GM19328 (cell line): ENCODE data around the gene ERGIC1.

Source experiments
- ATAC-seq: cut with Tn5 transposase; IDR thresholded peaks from one replicate; pipeline ENCODE4 v1.9.1; 2021; ENCODE audit warnings: mild to moderate bottlenecking, moderate library complexity; ENCODE audit not compliant: unreplicated experiment

The ERGIC1 gene

DNA sequence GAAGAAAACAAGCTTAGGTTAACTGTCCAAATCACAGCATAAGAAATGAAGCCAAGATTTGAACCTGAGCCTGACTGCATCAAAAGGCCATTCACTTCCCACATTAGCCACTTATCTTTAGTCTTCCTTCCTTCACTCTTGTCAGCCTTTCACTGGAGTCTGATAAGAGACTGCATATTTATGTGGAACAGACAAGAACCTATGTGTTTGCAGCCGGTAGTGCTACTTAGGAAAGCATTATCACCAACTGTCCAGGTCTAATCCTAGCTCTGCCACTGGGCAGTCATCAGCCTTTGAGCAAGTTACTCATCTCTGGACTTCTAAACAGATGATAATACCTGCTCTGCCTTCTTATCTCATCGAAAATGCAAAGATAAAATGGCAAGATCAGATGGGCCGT is 137.4 kb downstream of the ERGIC1 start:
- ATAC-seq: no peak

DNA sequence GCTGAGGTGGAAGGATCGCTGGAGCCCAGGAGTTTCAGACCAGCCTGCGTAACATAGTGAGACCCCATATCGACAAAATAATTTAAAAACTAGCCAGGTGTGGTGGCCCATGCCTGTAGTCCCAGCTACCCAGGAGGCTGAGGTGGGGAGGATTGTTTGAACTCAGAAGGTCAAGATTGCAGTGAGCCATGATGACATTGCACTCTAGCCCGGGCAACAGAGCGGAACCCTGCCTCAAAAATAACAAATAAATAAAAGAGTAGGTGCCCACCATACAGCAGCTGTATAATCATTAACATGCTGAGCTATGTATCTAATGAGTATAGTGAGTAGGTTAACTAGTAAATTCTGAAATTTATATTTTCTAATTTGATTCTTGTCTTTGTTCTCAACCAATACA is 138.5 kb downstream of the ERGIC1 start:
- ATAC-seq: no peak

DNA sequence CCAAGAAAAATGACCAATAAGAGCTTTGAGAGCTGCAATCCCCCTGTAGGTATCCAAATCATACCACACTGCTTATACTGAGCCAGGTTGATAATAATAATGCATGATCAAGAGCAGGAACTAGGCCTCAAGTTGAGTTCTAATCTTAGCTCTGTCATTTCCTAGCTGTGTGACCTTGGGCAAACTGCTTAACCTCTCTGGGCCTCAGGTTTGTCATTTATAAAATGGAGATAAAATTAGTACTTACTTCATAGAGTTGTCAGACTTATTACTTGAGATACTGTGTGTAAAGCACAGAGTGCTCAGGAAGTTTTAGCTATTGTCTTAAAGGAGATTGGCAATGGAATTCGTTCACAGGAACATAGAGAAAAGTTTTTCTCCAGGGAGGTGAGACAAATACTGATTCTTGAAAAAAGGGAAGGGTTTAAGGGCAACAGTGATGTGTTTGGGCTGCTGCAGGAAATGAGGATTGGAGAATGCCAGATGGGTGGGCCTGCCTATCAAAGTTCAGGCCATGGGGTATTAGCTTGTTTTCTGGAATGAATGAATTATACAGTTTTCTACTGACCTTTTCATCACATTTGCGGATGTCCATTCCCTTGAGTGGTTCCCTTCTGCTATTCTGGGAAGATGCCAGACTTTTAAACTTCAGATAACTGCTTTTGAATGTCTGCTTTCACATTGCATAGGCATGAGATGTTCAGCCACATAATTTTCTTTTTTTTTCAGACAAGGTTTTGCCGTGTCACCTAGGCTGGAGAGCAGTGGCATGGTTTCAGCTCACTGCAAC is 139.3 kb downstream of the ERGIC1 start:
- no peak for ATAC-seq

DNA sequence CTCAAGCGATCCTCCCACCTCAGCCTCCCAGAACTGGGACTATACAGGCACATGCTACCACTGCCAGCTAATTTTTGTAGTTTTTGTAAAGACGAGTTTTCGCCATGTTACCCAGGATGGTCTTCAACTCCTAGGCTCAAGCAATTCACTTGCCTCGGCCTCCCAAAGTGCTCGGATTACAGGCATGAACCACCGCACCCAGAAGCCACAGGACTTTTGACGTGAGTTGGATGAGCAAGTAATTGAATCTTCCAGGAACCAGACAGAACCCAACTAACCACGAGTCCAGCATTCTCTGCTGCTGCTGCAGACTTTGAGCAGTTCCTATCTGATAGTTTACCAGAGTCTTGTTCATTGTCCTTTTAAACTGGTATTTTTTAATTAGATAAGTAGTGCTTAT is 139.9 kb downstream of the ERGIC1 start:
- no peak for ATAC-seq

DNA sequence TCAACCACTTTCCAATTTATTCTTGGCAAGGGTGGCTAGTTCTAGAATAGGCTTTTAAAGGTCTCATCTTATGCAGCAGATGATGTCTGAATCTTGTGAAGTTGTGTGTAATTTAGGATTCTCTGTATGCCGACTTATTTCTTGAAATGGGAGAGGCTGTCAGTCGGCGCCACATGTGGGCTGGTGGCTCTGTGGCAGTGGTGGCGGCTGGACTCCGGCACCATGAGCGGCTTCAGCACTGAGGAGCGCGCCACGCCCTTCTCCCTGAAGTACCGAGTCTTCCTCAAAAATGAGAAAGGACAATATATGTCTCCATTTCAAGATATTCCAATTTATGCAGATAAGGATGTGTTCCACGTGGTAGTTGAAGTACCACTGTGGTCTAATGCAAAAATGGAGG is 141.2 kb downstream of the ERGIC1 start:
- no peak for ATAC-seq

DNA sequence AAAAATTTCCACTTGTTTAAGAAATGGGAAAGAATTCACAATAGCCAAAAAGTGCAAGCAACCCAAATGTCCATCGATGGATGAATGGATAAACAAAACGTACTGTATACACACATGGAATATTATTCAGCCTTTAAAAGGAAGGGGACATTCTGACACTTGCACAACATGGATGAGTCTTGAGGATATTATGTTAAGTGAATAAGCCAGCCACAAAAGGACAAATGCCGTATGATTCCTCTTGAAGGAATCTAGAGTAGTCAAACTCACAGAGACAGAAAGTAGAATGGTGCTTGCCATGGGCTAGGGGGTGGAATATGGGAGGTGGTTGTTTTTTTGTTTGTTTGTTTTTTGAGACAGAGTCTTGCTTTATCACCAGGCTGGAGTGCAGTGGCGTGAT is 145.7 kb downstream of the ERGIC1 start:
- ATAC-seq: no peak

DNA sequence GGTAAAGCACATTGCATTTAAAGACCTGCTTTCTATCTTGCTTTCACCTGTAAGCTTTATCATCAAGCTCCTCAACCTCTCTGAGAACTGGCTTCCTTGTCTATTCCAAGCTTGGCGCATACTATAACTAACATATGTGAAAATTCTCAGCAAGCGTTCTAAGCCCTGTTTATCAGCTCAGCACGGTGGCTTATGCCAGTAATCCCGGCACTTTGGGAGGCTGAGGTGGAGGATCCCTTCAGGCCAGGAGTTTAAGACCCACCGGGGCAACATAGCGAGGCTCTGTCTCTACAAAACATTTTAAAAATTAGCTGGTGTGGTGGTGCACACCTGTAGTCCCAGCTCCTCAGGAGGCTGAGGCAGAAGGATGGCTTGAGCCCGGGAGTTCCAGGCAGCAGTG is 147.9 kb downstream of the ERGIC1 start:
- ATAC-seq: no peak

DNA sequence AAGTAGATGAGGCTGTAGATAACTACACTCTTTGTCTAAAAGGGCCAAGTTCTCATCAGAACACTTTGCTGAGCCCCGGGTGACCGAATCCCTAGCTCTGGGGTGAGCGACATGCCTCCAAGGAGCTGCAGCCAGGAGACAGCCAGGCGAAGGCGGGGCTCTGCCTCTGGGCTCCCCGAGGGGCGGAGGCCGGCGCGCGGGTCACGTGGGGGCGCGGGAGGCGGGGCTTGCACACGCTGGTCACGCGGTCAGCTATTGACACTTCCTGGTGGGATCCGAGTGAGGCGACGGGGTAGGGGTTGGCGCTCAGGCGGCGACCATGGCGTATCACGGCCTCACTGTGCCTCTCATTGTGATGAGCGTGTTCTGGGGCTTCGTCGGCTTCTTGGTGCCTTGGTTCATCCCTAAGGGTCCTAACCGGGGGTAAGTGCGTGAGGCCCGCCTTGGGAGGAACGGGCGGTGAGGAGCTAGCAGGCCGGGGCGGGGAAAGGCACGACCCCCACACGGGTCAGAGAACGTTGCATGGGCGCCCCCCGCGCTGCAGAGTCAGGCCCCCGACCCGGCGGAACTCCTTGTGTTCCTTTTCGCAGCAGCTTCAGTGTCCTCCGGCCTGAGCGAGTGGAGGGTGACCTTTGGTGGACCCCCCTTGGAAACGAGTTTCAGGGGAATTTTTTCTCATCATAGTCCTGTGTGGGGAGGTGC is 149.6 kb downstream of the ERGIC1 start, which contains the start of gene ATP6V0E1:
ATP6V0E1 (plus strand) TSS at position 230 of the 702 bp plus-strand sequence; CDS start at position 320, 90 bp downstream.
- peak; percentile 76 for ATAC-seq

DNA sequence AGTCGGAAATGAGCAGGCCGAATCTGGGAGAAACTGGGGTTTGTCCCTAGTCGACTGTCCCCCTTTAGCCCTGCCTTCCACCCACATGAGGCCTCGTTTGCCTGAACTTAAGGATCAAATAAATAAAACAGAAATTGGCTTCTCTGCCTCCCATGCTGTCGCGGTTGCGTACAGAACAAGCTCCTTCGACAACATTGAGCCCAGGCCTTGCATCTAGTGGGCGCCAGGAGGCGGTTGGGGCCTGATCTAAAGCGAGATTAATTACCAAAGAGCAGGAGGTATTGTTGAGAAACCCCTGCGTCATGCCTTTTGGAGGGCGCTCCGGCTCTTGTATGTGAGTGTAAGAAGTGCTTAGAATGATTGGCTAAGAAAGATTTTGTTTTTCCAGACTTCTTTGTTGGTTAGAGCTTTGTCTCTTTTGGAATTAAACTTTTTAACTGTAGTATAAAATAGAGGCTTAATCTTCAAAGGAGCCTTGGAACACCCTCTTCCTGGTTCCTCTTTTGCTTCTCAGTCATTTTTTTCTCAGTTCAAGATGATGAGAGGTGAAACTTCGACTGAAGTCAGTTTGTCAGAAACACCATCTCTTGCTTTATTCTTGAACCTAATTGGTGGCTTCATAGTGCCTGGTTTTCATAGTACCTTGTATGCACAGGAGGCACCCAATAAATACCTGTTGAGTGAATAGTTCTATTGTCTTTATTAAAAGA is 150.3 kb downstream of the ERGIC1 start:
- ATAC-seq: peak; percentile 59

DNA sequence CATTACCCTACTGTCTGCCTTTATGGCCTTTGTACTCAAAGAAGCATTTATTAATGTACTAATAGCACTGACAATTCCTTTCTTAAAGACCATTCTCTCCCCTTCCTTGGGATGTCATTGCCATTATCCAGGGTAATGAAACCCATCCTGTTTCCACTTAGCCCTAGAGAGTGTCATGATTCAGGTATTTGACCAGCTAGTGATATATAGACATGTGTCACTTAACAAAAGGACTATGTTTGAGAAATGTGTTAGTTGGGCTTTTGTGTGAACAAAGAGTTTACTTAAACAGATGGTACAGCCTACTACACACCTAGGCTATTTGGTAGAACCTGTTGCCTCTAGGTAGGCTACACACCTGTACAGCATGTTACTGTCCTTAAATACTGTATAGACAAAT is 151.5 kb downstream of the ERGIC1 start:
- ATAC-seq: no peak

DNA sequence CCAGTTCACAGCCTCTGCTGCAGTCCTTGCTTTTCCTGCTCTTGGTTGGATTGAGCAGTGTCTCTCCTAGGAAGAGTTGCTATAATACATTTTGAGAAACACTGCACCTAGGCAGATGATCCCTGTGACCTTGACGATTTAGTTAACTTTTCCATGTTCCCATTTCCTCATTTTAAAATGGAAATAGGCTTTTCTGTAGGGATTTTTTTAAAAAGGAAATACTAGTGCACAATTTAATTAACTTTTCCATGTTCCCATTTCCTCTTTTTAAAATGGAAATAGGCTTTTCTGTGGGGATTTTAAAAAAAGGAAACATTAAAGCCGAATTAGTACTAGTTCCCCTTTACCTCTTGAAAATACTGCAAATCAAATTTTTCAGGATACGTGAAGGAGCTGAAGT is 154.2 kb downstream of the ERGIC1 start:
- no peak for ATAC-seq

DNA sequence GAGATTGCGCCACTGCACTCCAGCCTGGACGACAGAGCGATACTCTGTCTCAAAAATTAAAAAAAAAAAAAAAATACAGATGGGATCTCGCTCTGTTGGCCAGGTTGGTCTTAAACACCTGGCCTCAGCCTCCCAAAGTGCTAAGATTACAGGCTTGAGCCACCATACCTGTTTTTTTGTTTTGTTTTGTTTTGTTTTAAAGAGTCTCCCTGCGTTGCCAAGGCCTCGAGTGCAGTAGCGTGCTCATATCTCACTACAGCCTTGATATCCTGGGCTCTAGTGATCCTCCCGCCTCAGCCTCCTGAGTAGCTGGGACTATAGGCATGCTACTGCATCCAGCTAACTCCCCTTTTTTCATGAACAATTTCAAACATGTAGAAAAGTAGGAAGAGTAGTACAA is 156.7 kb downstream of the ERGIC1 start:
- no peak for ATAC-seq

DNA sequence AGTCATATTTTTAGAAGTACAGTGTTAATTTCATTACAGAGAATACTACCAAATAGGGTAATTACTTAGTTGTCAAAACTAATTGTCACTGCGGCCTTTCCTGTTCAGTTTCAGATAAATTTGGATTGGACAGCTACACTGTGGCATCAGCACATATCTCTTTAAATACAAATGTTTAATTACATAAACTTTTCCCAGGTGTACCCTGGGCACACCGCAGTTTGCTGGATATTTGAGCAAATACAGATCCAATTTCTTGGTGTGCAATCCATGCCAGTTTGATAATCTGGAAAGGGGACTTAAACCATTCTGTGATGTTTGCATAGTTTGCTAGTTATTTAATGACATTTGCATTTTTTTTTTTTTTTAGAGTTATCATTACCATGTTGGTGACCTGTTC is 160.4 kb downstream of the ERGIC1 start:
- ATAC-seq: no peak

DNA sequence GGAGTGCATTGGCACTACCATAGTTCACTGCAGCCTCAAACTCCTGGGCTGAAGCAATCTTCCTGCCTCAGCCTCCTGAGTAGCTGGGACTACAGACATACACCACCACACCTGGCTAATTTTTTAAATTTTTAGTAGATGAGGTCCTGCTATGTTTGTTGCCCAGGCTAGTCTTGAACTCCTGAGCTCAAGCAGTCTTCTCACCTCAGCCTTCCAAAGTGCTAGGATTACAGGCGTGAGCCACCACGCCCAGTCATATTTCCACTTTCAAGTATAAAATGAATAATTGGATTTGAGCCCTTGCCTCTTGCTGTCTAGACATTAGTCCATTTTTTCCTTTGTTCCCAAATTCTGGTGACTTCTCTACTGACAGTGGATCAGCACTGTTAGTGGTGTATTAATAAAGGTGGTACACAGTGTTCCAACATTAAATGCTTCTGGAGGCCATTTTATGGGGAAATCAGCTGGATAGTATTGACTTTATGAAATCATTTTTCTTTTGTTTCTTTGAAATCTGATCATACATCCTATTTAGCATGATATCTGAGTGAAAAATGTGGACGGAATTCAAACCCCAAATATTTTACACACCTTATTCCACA is 165.4 kb downstream of the ERGIC1 start:
- ATAC-seq: no peak

DNA sequence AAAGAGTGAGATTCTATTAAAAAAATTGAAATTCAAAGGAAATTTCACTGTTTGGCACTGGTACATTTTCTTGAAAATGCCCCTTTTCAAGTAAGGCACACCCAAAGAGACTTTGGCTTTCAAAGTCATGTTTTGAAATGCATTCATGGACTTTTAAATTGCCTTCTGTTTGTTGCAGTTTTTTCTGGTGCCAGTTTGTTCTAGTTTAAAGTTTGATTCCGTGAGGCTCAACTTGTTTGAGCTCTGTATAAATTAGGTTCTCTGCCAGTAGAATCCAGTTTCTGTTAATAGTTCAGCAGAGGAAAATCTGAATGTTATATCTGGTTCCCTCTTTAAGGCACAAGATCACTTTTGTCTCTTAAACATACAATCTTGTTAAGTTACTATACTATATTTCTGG is 165.9 kb downstream of the ERGIC1 start:
- ATAC-seq: no peak

DNA sequence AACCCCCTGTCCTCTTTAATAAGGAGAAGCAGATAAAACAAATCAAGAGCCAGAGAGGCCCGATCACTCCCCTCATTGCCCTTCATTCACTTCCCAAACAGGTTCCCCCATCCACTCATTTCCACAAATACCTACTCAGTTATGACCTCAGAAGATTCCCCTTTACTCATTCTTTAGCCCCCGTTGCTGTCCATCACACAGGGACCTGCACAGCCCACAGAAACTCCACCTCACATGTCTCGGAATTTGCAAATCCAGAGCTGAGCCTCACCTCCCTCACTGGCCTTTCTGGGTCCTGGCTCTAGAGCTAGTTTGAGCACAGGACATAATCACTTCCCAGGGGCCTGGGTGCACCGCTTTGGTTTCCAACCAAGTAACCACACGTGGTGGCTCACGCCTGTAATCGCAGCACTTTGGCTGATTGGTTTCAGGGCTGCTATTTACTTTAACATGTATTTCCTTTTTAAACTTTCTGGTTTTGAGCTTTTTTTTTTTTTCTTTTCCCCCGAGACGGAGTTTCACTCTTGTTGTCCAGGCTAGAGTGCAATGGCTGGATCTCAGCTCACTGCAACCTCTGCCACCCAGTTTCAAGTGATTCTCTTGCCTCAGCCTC is 167.3 kb downstream of the ERGIC1 start:
- ATAC-seq: peak; percentile 81
